SU-DHL-6 (cell line): ENCODE results near the gene CGB8.

Experiments
- H2AFZ ChIP-seq: fragments of 200-600 bp; sonication (generic); 2 replicates; pipeline ENCODE4 v1.6.1; 2014; ENCODE audit warnings: low read depth, mild to moderate bottlenecking, moderate library complexity, mixed read lengths, antibody characterized with exemption, low read length; ENCODE audit not compliant: severe bottlenecking
- H3F3A ChIP-seq: fragments of 200-600 bp; shearing (Covaris generic); 2 replicates; pipeline ENCODE4 v1.6.0; 2016; ENCODE audit warnings: antibody characterized with exemption, mild to moderate bottlenecking; ENCODE audit not compliant: insufficient read depth
- H3K27ac ChIP-seq: fragments of 200-600 bp; sonication (generic); 2 replicates; pipeline ENCODE4 v1.5.1; 2016; ENCODE audit warnings: low read depth, mild to moderate bottlenecking, low read length, moderate library complexity, mixed read lengths
- H3K27me3 ChIP-seq: fragments of 200-600 bp; sonication (generic), shearing (Covaris generic); 2 replicates; pipeline ENCODE4 v1.6.0; 2014; ENCODE audit warnings: mild to moderate bottlenecking, low read length
- H3K36me3 ChIP-seq: fragments of 200-600 bp; sonication (generic); 2 replicates; pipeline ENCODE4 v1.6.1; 2014; ENCODE audit warnings: mild to moderate bottlenecking, low read length, mixed read lengths
- H3K4me2 ChIP-seq: fragments of 300-600, 200-600 bp; shearing (Covaris generic), sonication (generic); 2 replicates; pipeline ENCODE4 v1.6.0; 2014; ENCODE audit warnings: low read length, low read depth, mild to moderate bottlenecking; ENCODE audit not compliant: poor library complexity, severe bottlenecking
- H3K4me3 ChIP-seq: fragments of 200-600 bp; sonication (generic); 2 replicates; pipeline ENCODE4 v1.5.1; 2014; ENCODE audit warnings: antibody characterized with exemption, low read length, mild to moderate bottlenecking, mixed read lengths; ENCODE audit not compliant: insufficient read depth, poor library complexity, severe bottlenecking
- H3K79me2 ChIP-seq: fragments of 200-600 bp; sonication (generic); 2 replicates; pipeline ENCODE4 v1.6.1; 2014; ENCODE audit warnings: mild to moderate bottlenecking, low read length, moderate library complexity; ENCODE audit not compliant: insufficient read depth
- H3K9ac ChIP-seq: fragments of 200-600 bp; sonication (generic); 2 replicates; pipeline ENCODE4 v1.7.0; 2014; ENCODE audit warnings: mild to moderate bottlenecking, low read length
- H3K9me2 ChIP-seq: fragments of 200-600 bp; sonication (generic); replicated peaks from 2 replicates; pipeline ENCODE4 v1.6.1; 2014; ENCODE audit warnings: low read length; ENCODE audit not compliant: insufficient read depth
- H3K9me3 ChIP-seq: fragments of 200-600 bp; sonication (generic); 2 replicates; pipeline ENCODE4 v1.6.1; 2014; ENCODE audit warnings: low read length, mixed read lengths; ENCODE audit not compliant: insufficient read depth
- H4K20me1 ChIP-seq: fragments of 200-600 bp; sonication (generic); 2 replicates; pipeline ENCODE4 v1.6.1; 2014; ENCODE audit warnings: low read depth, mild to moderate bottlenecking, antibody characterized with exemption, low read length, moderate library complexity, mixed read lengths
- EZH2phosphoT487 ChIP-seq: fragments of 200-600 bp; sonication (generic), shearing (Covaris generic); conservative IDR thresholded peaks from 2 replicates; pipeline ENCODE4 v1.6.1; 2018; ENCODE audit warnings: mild to moderate bottlenecking, antibody characterized with exemption, low read length, moderate library complexity, mixed read lengths
- TF ChIP-seq, protein P1 (sequence below): fragments of 200-600 bp; sonication (generic); IDR thresholded peaks from one replicate; pipeline ENCODE4 v1.5.1; 2017; ENCODE audit warnings: antibody characterized with exemption, mild to moderate bottlenecking, low read length, moderate library complexity; ENCODE audit not compliant: insufficient read depth, poor library complexity, severe bottlenecking

Gene CGB8

DNA sequence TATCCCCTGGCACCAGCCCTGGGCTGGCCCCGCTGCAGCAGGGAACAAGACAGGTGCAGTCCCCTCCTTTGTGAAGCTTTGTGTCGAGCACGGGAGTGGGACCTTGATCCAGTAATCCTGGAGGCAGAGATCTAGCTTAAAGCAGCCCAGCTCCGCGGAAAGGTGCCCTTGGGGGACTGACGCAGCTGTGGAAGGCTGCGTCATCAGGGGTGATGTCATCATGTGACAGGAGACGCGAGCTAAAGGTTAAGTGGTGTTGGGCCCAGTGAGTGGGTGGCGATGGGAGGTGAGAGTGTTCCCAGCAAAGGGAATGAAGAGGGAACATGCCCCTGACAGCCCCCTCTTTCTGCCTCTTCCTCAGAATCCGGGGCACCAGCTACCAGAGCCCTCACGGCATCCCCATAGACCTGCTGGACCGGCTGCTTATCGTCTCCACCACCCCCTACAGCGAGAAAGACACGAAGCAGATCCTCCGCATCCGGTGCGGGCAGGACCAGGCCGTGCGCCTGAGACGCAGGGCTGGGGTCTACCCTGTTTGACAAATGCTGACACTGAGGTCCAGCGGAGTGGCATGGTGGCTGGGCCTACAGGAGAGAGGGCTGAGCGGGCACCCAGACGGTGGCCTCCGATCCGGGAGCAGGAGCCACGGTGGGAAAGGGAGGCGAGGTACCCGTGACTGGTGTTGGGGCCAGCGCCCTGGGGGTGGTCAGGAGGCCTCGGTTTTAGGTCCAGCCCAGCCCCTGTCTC is 34.6 kb downstream of the CGB8 start:
- TF ChIP-seq EZH2phosphoT487, result no peak
- TF ChIP-seq, protein P1, sequence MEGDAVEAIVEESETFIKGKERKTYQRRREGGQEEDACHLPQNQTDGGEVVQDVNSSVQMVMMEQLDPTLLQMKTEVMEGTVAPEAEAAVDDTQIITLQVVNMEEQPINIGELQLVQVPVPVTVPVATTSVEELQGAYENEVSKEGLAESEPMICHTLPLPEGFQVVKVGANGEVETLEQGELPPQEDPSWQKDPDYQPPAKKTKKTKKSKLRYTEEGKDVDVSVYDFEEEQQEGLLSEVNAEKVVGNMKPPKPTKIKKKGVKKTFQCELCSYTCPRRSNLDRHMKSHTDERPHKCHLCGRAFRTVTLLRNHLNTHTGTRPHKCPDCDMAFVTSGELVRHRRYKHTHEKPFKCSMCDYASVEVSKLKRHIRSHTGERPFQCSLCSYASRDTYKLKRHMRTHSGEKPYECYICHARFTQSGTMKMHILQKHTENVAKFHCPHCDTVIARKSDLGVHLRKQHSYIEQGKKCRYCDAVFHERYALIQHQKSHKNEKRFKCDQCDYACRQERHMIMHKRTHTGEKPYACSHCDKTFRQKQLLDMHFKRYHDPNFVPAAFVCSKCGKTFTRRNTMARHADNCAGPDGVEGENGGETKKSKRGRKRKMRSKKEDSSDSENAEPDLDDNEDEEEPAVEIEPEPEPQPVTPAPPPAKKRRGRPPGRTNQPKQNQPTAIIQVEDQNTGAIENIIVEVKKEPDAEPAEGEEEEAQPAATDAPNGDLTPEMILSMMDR, result no peak
- H4K20me1 ChIP-seq, result no peaks in the 10 kb centered on the region
- H3K9me2 ChIP-seq, result no peaks in the 10 kb centered on the region
- H2AFZ ChIP-seq, result no peak overlapping the region
- no peak overlapping the region for H3K4me3 ChIP-seq
- no peak overlapping the region for H3K9ac ChIP-seq
- H3K36me3 ChIP-seq, result no peaks in the 10 kb centered on the region
- H3K27ac ChIP-seq, result no peak overlapping the region
- no peaks in the 10 kb centered on the region for H3K79me2 ChIP-seq
- H3K27me3 ChIP-seq, result no peaks in the 10 kb centered on the region
- no peaks in the 10 kb centered on the region for H3F3A ChIP-seq
- H3K4me2 ChIP-seq, result no peak overlapping the region
- no peaks in the 10 kb centered on the region for H3K9me3 ChIP-seq

DNA sequence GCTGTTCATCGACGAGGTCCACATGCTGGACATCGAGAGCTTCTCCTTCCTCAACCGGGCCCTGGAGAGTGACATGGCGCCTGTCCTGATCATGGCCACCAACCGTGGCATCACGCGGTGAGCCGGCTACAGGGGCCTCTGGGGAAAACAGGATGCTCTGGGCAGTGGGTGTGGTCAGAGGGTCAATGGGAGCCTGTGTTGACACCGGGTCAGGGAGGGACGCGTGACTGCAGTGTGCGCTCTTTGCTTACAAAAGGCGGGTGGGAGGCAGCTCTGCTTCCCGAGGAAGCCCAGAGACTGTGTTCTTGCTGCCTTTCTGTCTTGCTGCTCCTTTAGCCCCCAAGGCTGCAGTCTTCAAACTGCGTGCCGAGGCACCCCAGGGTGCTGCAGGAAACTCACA is 37.7 kb downstream of the CGB8 start:
- Histone ChIP-seq H3K27me3 (no peaks in the 10 kb centered on the region), H4K20me1 (no peaks in the 10 kb centered on the region), H3K4me3 (no peak overlapping the region), H3K9ac (no peak overlapping the region), H3K79me2 (no peaks in the 10 kb centered on the region), H2AFZ (no peak overlapping the region), H3K9me3 (no peaks in the 10 kb centered on the region), H3K27ac (no peak overlapping the region), H3K9me2 (no peaks in the 10 kb centered on the region), H3K36me3 (no peaks in the 10 kb centered on the region), H3K4me2 (no peak overlapping the region), H3F3A (no peaks in the 10 kb centered on the region)
- TF ChIP-seq EZH2phosphoT487, result no peak
- TF ChIP-seq, protein P1, result no peak

DNA sequence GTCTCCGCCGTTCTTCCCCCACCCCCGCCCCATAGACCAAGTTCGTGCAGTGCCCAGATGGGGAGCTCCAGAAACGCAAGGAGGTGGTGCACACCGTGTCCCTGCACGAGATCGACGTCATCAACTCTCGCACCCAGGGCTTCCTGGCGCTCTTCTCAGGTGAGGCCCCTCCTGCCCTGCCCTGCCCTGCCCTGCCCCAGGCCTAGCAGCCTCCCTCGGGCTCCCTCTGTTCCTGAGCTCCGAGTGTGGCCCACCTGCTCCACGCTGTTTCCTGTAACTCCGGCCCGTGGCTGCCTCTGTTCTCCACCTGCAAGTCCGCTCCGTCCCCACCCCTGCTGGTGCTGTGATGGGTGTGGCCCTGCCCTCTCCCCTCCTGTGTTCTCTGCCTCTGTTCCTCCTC is 38.5 kb downstream of the CGB8 start:
- no peaks in the 10 kb centered on the region for H3K36me3 ChIP-seq

More for the DNA sequence above, 38.5 kb downstream of the CGB8 start:
- H3K9ac ChIP-seq, result no peak overlapping the region
- H3K27ac ChIP-seq, result no peak overlapping the region
- H4K20me1 ChIP-seq, result no peaks in the 10 kb centered on the region
- TF ChIP-seq, protein P1, result no peak
- no peak for TF ChIP-seq EZH2phosphoT487
- H2AFZ ChIP-seq, result no peak overlapping the region
- no peaks in the 10 kb centered on the region for H3K9me2 ChIP-seq
- H3K79me2 ChIP-seq, result no peaks in the 10 kb centered on the region
- H3K27me3 ChIP-seq, result no peaks in the 10 kb centered on the region
- H3K4me3 ChIP-seq, result no peak overlapping the region
- H3F3A ChIP-seq, result no peaks in the 10 kb centered on the region
- no peaks in the 10 kb centered on the region for H3K9me3 ChIP-seq
- H3K4me2 ChIP-seq, result no peak overlapping the region
